Neural progenitor cell (in vitro differentiated cells): ENCODE data around the gene TTLL8. TPM values are rescaled to one million over a fixed set of nuclear protein-coding genes. Genes with fewer than 3 reads are reported as not detected.

ENCODE experiments used
- DNase-seq: peaks from one replicate; pipeline ENCODE4 v3.0.0-alpha.2; 2016; ENCODE audit warnings: low spot score
- H2AFZ ChIP-seq: fragments of 200-600 bp; sonication (generic); replicated peaks from 2 replicates; pipeline ENCODE4 v1.6.1; 2016; ENCODE audit warnings: antibody characterized with exemption
- H3F3A ChIP-seq: fragments of 200-600 bp; sonication (generic); 2 replicates; pipeline ENCODE4 v1.6.1; 2016; ENCODE audit warnings: antibody characterized with exemption, low read depth
- H3K27ac ChIP-seq: fragments of 200-600 bp; sonication (generic); 2 replicates; pipeline ENCODE4 v1.5.1; 2016; ENCODE audit warnings: mild to moderate bottlenecking
- H3K27me3 ChIP-seq: fragments of 200-600 bp; sonication (generic); 2 replicates; pipeline ENCODE4 v1.6.1; 2016; ENCODE audit warnings: mild to moderate bottlenecking, moderate library complexity
- H3K36me3 ChIP-seq: fragments of 200-600 bp; sonication (generic); 2 replicates; pipeline ENCODE4 v1.5.1; 2016
- H3K4me1 ChIP-seq: fragments of 200-600 bp; sonication (generic); 2 replicates; pipeline ENCODE4 v1.6.1; 2016; ENCODE audit warnings: mixed run types
- H3K4me2 ChIP-seq: fragments of 200-600 bp; sonication (generic); 2 replicates; pipeline ENCODE4 v1.6.1; 2016
- H3K4me3 ChIP-seq: fragments of 200-600 bp; sonication (generic); 2 replicates; pipeline ENCODE4 v1.5.1; 2016
- H3K79me2 ChIP-seq: fragments of 200-600 bp; sonication (generic); 2 replicates; pipeline ENCODE4 v1.6.1; 2016; ENCODE audit warnings: low read depth
- H3K9ac ChIP-seq: fragments of 200-600 bp; sonication (generic); 2 replicates; pipeline ENCODE4 v1.6.1; 2016
- H3K9me3 ChIP-seq: fragments of 200-600 bp; sonication (generic); 2 replicates; pipeline ENCODE4 v1.5.1; 2016; ENCODE audit warnings: low read depth
- H4K20me1 ChIP-seq: fragments of 200-600 bp; sonication (generic); 2 replicates; pipeline ENCODE4 v1.6.1; 2016; ENCODE audit warnings: low read depth
- H3K27ac Mint-ChIP-seq: 3 replicates; pipeline ENCODE4 v1.8.0; 2021; ENCODE audit warnings: mixed read lengths
- H3K27me3 Mint-ChIP-seq: 2 replicates; pipeline ENCODE4 v1.8.0; 2022; ENCODE audit warnings: low read depth, mild to moderate bottlenecking, inconsistent platforms, moderate library complexity, mixed read lengths; ENCODE audit not compliant: insufficient read depth
- H3K36me3 Mint-ChIP-seq: 3 replicates; pipeline ENCODE4 v1.8.0; 2021; ENCODE audit warnings: mixed read lengths
- H3K4me1 Mint-ChIP-seq: 3 replicates; pipeline ENCODE4 v1.8.0; 2021; ENCODE audit warnings: mixed read lengths
- H3K4me3 Mint-ChIP-seq: 3 replicates; pipeline ENCODE4 v1.8.0; 2021; ENCODE audit warnings: mild to moderate bottlenecking, moderate library complexity, mixed read lengths
- H3K9me3 Mint-ChIP-seq: 3 replicates; pipeline ENCODE4 v1.8.0; 2020; ENCODE audit warnings: mixed read lengths
- CTCF ChIP-seq: fragments of 200-600 bp; sonication (generic); IDR thresholded peaks from 2 replicates; pipeline ENCODE4 v1.5.1; 2017; ENCODE audit warnings: antibody characterized with exemption, mild to moderate bottlenecking
- EZH2 ChIP-seq: fragments of 200-600 bp; sonication (generic); IDR thresholded peaks from 2 replicates; pipeline ENCODE4 v1.6.1; 2017; ENCODE audit warnings: antibody characterized with exemption, mild to moderate bottlenecking, moderate library complexity
- EZH2phosphoT487 ChIP-seq: fragments of 200-600 bp; sonication (generic); IDR thresholded peaks from 2 replicates; pipeline ENCODE4 v1.6.1; 2017; ENCODE audit warnings: antibody characterized with exemption
- total RNA-seq: library from RNA; depleted of rRNA; stranded (reverse); fragments of >200 nt; gene quantifications from 2 replicates; pipeline ENCODE4 v1.2.3, GENCODE V29; 2015; ENCODE audit warnings: low replicate concordance

TTLL8 gene
- total RNA-seq, 1 donor from 2014 or later, result not detected

- DNase-seq, result no peak
- H3K9ac ChIP-seq, result no peak overlapping the region
- no peaks in the 10 kb centered on the region for H4K20me1 ChIP-seq
- H3K4me2 ChIP-seq, result no peak overlapping the region
- H2AFZ ChIP-seq, result no peak overlapping the region
- no peak overlapping the region for H3K27ac ChIP-seq
- no peaks in the 10 kb centered on the region for H3K79me2 ChIP-seq
- no peaks in the 10 kb centered on the region for H3K27me3 ChIP-seq
- H3K9me3 Mint-ChIP-seq, result peaks cover 5% of the 10 kb centered on the region
- no peaks in the 10 kb centered on the region for H3K4me1 Mint-ChIP-seq
- H3K36me3 ChIP-seq, result no peaks in the 10 kb centered on the region
- no peak overlapping the region for H3K4me3 Mint-ChIP-seq
- H3K4me1 ChIP-seq, result no peaks in the 10 kb centered on the region
- TF ChIP-seq CTCF (no peak), EZH2 (no peak), EZH2phosphoT487 (no peak)
- peaks cover 11% of the 10 kb centered on the region for H3K27me3 Mint-ChIP-seq
- no peaks in the 10 kb centered on the region for H3K9me3 ChIP-seq
- H3F3A ChIP-seq, result no peaks in the 10 kb centered on the region
- no peak overlapping the region for H3K4me3 ChIP-seq
- H3K27ac Mint-ChIP-seq, result no peak overlapping the region
- no peaks in the 10 kb centered on the region for H3K36me3 Mint-ChIP-seq
Observed at GRCh38 chr22:50047346-50047745, 10.8 kb downstream of the TTLL8 start.

GRCh38 chr22:50046481-50047245, 11.4 kb downstream of the TTLL8 start:
- H3K4me1 Mint-ChIP-seq, result no peaks in the 10 kb centered on the region
- H2AFZ ChIP-seq, result no peak overlapping the region

GRCh38 chr22:50046019-50046415, 12.1 kb downstream of the TTLL8 start:
- Mint-ChIP-seq H3K9me3 (peaks cover 9% of the 10 kb centered on the region), H3K4me1 (no peaks in the 10 kb centered on the region), H3K4me3 (no peak overlapping the region), H3K27me3 (peaks cover 16% of the 10 kb centered on the region), H3K27ac (no peak overlapping the region), H3K36me3 (no peaks in the 10 kb centered on the region)
- no peak overlapping the region for H3K27ac ChIP-seq
- no peak overlapping the region for H3K4me3 ChIP-seq
- H4K20me1 ChIP-seq, result no peaks in the 10 kb centered on the region
- no peaks in the 10 kb centered on the region for H3K4me1 ChIP-seq
- H2AFZ ChIP-seq, result no peak overlapping the region
- H3K36me3 ChIP-seq, result no peaks in the 10 kb centered on the region
- H3K4me2 ChIP-seq, result no peak overlapping the region
- TF ChIP-seq EZH2phosphoT487 (no peak), CTCF (no peak), EZH2 (no peak)
- no peak for DNase-seq
- H3K9ac ChIP-seq, result no peak overlapping the region
- no peaks in the 10 kb centered on the region for H3F3A ChIP-seq
- H3K27me3 ChIP-seq, result no peaks in the 10 kb centered on the region
- H3K9me3 ChIP-seq, result no peaks in the 10 kb centered on the region
- no peaks in the 10 kb centered on the region for H3K79me2 ChIP-seq

More at GRCh38 chr22:50046481-50047245, 11.4 kb downstream of the TTLL8 start:
- Histone ChIP-seq H3F3A (no peaks in the 10 kb centered on the region), H3K4me1 (no peaks in the 10 kb centered on the region), H3K4me2 (no peak overlapping the region), H3K9ac (no peak overlapping the region), H3K27me3 (no peaks in the 10 kb centered on the region), H3K79me2 (no peaks in the 10 kb centered on the region), H4K20me1 (no peaks in the 10 kb centered on the region), H3K36me3 (no peaks in the 10 kb centered on the region), H3K27ac (no peak overlapping the region), H3K4me3 (no peak overlapping the region), H3K9me3 (no peaks in the 10 kb centered on the region)
- Mint-ChIP-seq H3K27ac (no peak overlapping the region), H3K27me3 (peaks cover 16% of the 10 kb centered on the region), H3K9me3 (peaks cover 6% of the 10 kb centered on the region), H3K4me3 (no peak overlapping the region), H3K36me3 (no peaks in the 10 kb centered on the region)
- DNase-seq, result no peak
- TF ChIP-seq EZH2, result no peak
- TF ChIP-seq CTCF, result no peak
- no peak for TF ChIP-seq EZH2phosphoT487
